Urinary bladder (tissue), 4 donors: Measurements from ENCODE around the gene RPLP2. TPM values are rescaled to one million over a fixed set of nuclear protein-coding genes. Genes with fewer than 3 reads are reported as not detected.

Source experiments
- DNase-seq: peaks from one replicate; pipeline ENCODE4 v3.0.0-alpha.2; 2015; ENCODE audit errors: extremely low spot score
- H3K27ac ChIP-seq: one replicate; pipeline ENCODE4 v1.5.1; 2013; ENCODE audit warnings: low read depth, mild to moderate bottlenecking, moderate library complexity
- H3K36me3 ChIP-seq: one replicate; pipeline ENCODE4 v1.6.1; 2013; ENCODE audit warnings: mild to moderate bottlenecking, moderate library complexity; ENCODE audit not compliant: insufficient read depth
- H3K4me1 ChIP-seq: one replicate; pipeline ENCODE4 v1.6.1; 2013; ENCODE audit warnings: mild to moderate bottlenecking, moderate library complexity; ENCODE audit not compliant: insufficient read depth
- H3K4me3 ChIP-seq: one replicate; pipeline ENCODE4 v1.5.1; 2013; ENCODE audit warnings: low read depth, low read length
- WGBS: extraction: QIAGEN DNeasy Blood & Tissue Kit; methylation state at CpG from one replicate; pipeline ENCODE4 v1.1.7; 2013; 5-methylcytosine and 5-hydroxymethylcytosine counted together
- polyA plus RNA-seq: library from polyadenylated mRNA; stranded (reverse); fragments of 200-250 nt; gene quantifications from one replicate; pipeline ENCODE4 v1.2.3, GENCODE V29; 2013
- total RNA-seq: library from RNA; depleted of rRNA; stranded (reverse); fragments of >200 nt; gene quantifications from one replicate; pipeline ENCODE4 v1.2.3, GENCODE V29; 2014
- donor health status: healthy with polysubstance abuse.
- donor health status: healthy.

The RPLP2 gene
- total and polyA plus RNA-seq, 2 donors = 189 to 1,859 TPM

DNA sequence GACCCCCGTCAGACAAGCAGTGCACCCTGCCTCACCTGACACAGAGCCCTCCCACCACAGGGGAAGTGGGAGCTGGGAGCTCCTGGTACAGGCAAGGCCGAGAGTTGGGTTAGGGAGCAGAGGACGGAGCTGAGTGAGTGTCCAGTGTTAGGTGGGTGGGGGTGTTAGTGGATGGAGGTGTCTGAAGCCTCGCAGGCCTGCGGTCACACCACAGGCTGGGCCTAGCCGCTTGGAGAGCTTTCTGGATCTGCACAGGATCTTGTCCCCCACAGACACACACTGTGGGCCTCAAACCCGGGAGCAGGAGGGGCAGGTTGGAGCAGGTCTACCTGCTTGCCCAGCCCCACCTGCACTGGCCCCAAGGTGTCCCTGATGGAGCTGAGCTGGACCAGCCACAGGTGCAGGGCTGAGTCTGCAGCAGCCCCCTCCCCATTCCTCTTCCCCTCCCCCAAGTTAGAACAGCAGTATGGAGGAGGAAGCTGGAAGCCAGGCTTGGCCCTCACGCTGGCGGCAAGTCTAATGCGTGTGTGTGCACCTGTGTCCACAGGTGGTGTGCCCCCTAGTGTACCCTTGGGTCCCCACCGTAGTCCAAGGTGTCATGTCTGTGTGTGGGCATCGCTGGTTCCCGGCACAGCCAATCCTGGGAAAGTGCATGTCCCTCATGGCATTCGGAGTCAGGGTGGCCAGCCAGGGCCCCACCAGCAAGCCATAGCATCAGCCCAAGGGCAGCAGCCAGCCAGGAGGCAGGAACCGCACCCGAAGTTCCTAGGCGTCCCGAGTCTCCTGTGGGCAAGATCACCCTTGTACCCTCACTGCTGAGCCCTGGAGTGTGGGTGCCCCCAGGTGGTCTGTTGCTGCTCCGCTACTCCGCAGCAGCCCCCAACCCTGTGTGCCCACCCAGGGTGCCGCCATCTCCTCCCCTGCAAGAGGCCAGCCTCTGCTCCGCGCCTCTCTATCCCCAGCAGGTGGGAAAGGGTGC lies 30.5 kb upstream of the RPLP2 start:
- no peak overlapping the region for H3K4me3 ChIP-seq
- no peak overlapping the region for H3K27ac ChIP-seq
- no peaks in the 10 kb centered on the region for H3K36me3 ChIP-seq
- no peak for DNase-seq
- WGBS = 92% methylated on average over 23 of the region's 23 CpGs
- H3K4me1 ChIP-seq = no peaks in the 10 kb centered on the region

DNA sequence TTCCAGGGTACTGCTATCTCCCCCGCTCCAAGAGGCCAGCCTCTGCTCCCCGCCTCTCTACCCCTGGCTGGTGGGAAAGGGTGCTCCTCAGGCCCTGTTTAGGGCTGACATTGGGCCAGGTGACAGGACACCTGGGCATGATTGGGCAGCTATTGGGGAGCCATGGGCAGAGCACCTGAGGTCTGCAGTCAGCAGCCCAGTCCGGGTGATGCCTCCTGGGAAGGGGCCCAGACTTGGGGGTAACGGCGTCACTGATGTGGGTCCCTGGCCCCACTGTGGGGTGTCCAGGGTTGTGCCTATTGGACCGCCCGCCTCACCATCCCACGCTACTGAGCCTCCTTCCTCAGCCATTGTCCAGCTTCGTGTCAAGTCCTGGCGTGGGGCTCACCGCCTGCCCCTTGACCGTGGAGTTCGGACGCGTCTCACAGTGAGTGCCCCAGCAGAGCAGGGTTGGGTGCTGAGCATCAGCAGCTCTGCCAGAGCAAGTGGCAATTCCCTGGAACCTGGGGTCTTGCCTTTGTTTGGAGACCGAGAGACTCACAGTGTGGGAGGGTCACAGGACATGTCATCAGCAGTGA lies 29.7 kb upstream of the RPLP2 start:
- Histone ChIP-seq H3K27ac (no peak overlapping the region), H3K4me3 (no peak overlapping the region), H3K4me1 (no peaks in the 10 kb centered on the region), H3K36me3 (no peaks in the 10 kb centered on the region)
- 94% methylated on average over 16 of the region's 16 CpGs for WGBS
- DNase-seq = no peak

DNA sequence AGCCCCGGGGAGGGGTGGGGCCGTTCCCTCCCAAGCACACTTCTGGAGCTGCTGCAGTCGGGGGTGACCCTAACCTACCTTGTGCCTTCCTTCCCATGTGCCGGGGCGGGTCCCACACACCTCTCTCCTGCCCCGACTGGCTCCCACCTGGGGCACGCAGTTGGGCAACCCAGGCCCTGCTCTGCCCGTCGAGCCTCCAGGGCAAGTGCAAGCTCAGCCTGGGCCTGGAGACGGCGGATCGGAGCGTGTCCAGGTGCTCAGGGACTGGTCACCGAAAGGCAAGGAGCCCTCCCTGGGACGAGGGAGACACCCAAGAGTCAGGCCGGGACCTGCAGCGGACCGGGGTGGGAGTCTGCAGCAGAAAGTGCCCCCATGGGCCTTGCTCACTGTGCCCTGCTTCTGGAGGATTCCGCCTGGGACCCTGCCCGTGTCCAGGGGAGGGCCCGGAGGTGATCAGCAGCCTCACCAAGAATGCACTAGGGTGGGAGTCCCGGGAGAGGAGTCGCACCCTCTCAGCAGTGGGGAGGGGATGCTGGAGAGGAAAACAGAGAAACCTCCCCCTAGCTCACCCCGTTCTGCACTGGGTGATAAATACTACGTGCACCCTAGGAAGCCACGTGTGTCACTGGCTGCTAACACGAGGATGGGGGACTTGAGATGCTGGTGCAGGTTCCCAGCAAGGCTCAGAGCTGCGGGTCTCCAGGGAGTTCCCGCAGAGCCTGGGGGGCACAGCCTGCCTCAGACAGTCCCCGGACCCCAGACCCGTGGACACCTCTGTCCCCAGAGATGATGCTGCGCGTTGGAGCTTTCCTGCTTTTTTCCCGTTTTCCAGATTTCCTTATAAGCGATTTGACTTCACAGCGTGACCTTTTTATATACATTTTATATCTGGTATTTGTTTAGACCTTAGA lies 27.2 kb upstream of the RPLP2 start:
- Histone ChIP-seq H3K4me1 (no peaks in the 10 kb centered on the region), H3K27ac (no peak overlapping the region), H3K36me3 (no peaks in the 10 kb centered on the region), H3K4me3 (no peak overlapping the region)
- DNase-seq = no peak
- 74% methylated on average over 36 of the region's 36 CpGs for WGBS

DNA sequence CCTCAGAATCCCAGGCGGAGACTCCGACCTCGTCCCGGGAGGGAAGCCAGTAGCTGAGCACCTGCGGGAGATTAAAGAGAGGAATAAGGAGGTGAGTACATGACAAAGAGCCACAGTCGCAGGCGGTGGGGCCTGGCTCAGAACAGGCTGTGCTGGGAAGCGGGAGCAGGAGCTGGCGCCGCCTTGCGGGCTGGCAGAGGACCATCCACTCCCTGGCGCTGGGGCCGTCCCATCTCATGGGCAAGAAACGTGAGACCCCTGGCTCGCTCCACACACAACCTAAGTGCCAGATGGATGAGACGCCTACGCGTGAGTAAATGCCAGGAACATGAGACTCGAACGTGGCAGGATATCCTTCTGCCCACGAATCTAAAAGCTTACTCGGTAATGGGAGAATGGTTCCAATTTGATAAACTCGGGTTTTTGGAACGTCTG lies 26.2 kb upstream of the RPLP2 start:
- Histone ChIP-seq H3K4me3 (no peak overlapping the region), H3K4me1 (no peaks in the 10 kb centered on the region), H3K27ac (no peak overlapping the region), H3K36me3 (no peaks in the 10 kb centered on the region)
- DNase-seq = no peak
- WGBS = 20% methylated on average over 24 of the region's 24 CpGs

- H3K4me3 ChIP-seq = no peak overlapping the region
- 78% methylated on average over 24 of the region's 24 CpGs for WGBS
- H3K27ac ChIP-seq = no peak overlapping the region
- no peaks in the 10 kb centered on the region for H3K36me3 ChIP-seq
- DNase-seq = no peak
- H3K4me1 ChIP-seq = no peaks in the 10 kb centered on the region
These were observed 23.3 kb upstream of the RPLP2 start for GRCh38 chr11:786235-787083.

GRCh38 chr11:787084-787675 lies 22.6 kb upstream of the RPLP2 start:
- Histone ChIP-seq H3K36me3 (no peaks in the 10 kb centered on the region), H3K4me1 (no peaks in the 10 kb centered on the region), H3K27ac (no peak overlapping the region), H3K4me3 (no peak overlapping the region)
- no peak for DNase-seq
- 87% methylated on average over 24 of the region's 24 CpGs for WGBS

- DNase-seq = no peak
- no peaks in the 10 kb centered on the region for H3K36me3 ChIP-seq
- H3K4me3 ChIP-seq = no peak overlapping the region
- no peak overlapping the region for H3K27ac ChIP-seq
- H3K4me1 ChIP-seq = no peaks in the 10 kb centered on the region
- 66% methylated on average over 28 of the region's 28 CpGs for WGBS
These were observed 21.6 kb upstream of the RPLP2 start for GRCh38 chr11:788009-788640.

DNA sequence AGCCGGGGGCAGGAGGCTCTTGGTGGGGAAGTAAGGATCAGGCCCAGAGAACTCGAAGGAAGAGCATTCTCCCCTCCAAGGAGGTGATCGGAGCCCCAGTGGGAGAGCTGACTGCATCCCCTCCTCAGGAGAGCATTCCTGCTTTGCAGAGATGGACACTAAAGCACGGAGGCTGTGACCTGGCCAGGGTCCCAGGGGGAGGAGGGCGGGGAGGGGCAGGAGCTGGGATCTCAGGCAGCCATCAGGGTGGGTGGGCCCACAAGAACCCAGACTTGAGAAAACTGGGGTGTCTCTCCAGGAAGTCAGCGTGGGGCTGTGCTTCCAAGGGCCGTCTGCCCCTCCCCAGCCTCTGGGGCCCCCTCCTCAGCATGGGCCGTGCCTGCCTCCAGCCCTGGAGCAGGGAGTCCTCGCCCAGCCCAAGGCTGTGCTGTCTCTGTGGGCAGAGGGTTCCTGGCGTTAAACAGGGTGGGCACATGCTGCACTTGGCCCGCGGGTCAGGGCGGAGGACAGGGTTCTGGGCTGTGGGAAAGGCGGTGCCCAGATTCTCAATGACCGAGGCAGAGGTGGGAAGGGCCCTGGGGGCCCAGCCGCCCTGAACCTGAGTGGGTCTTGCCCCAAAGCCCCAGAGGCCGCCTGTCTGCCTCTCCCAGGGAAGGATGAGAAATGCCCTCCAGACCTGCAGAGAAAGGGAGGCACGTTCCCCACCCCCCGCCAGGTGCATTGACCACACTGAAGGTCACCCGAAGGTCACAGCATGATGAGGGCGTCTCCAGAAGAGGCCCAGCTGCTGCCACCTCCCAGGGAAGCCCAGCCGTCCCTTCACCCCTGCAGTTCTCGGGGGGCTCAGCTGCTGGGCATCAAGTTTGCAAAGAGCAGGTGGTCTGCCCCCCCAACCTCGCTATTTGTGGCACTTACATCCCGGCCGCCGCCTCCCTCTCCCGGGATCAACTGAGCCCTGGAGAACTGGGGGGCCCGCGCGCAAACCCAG lies 20.5 kb upstream of the RPLP2 start:
- 31% methylated on average over 31 of the region's 31 CpGs for WGBS
- no peak overlapping the region for H3K27ac ChIP-seq
- no peaks in the 10 kb centered on the region for H3K4me1 ChIP-seq
- DNase-seq = no peak
- H3K4me3 ChIP-seq = no peak overlapping the region
- H3K36me3 ChIP-seq = no peaks in the 10 kb centered on the region

- no peak for DNase-seq
- WGBS = 2% methylated on average over 44 of the region's 44 CpGs
- Histone ChIP-seq H3K4me3 (no peak within 1 kb of the TSS), H3K27ac (no peak within 1 kb of the TSS), H3K4me1 (no peaks in the 10 kb centered on the region), H3K36me3 (no peaks in the 10 kb centered on the region)
These were observed 19.8 kb upstream of the RPLP2 start, which contains the start of gene CEND1 for GRCh38 chr11:789943-790342. Gene CEND1, minus strand, starts transcription at chr11:790090. Its CDS starts 1,514 bp downstream, at chr11:788576.

DNA sequence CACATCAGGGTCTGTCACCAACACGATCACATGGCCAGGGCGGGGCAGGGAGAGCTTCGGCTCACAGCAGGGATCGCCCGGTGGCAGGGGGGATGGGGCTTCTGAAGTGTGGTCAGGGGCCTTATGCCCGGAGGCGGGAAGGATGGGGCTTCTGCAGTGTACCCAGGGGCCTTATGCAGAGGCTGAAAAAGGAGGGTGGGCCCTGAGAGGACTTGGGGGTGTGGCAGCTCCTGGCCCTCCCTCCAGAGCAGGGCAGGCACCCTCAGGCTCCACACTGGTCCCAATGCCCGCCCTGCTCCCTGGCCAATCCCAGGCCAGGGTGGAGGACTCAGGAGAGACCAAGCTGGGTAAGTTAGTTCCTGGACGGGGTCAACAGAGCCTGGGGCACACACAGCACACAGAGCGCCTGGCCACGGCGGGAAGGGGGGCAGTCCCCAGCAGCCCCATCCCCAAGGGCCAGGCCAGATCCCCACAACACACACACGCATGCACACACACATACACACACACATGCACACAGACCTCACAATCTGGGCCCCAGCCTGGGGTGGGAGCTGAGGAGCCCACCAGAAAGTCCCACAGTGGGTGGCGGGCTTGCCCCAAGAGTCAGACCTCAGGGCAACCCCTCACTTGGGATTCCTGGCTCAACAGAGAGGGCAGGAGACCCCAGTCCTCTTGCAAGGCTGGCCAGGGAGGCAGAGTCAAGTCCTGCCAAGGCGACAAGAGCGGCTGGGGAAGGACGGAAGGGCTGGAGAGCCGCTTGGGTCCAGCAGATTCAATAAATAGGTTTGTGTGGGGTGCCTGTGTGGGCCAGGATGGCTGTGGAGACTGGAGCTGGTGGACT lies 18.8 kb upstream of the RPLP2 start:
- Histone ChIP-seq H3K4me1 (no peaks in the 10 kb centered on the region), H3K27ac (no peak overlapping the region), H3K36me3 (no peaks in the 10 kb centered on the region), H3K4me3 (no peak overlapping the region)
- no peak for DNase-seq
- WGBS = 56% methylated on average over 18 of the region's 18 CpGs
